ENCODE results near the gene CRTC3.

Gene CRTC3

DNA sequence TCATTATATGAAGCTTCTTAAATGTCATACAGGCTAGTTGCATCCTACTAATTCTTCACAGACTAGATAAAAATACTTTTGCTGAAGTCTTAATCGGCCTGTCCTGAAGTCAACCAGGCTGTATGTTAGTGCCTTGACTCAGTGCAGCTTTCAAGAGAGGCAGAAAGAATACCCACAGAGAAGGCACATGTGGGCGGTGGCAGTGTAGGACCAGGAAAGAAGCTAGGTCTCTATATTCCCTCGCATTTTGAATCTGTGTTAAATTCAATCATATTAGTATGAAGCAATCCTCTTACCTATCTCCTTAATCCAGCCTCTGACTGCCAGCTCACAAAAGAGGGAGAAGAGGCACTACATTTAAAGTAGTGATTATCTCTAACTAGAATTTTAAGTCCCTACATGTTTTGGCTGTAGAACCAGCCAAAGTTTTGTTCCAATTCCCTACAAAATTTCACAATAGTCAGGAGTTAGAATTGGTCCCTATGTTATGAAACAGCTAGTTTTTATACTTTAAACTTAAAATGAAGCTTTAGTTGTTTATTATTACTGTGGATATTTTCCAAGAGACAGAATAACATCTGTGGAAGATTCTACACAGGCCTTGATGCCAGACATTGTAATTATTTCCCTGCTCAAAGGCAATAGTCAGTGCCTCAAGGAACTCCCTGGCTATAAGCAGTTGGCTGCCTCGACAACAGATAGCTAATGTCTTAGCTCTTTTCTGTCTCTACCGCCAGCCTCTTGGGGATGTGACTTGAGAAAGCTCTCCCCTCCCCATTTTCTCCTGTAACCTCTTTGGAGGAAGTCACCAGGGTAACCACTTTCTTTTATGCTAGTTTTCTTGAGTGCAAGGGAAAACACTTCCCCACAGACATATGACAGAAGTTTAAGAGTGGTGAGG is 31.9 kb downstream of the CRTC3 start:
- DNase-seq (ENCODE audit: low read depth in 4 of 4, low spot score in 1 of 4): no peak

DNA sequence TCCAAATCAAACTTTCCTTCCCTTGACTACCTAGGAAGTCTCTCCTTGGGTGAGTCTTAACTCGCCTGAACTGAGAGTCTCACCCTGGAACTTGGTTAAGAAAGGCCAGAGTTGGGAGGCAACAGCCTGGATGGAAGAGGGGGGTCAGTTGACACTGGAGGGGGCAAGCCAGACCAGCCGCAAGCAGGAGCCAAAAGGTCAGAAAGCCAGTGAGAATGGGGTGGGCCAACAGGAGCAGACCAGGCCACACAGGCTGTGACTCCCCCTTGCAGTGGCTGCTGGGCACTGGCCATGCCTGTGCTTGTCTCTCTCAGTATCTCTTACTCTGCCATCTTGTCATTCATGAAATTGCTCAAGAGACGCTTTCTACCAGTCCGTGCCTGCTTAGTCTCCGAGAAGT is 32.9 kb downstream of the CRTC3 start:
- DNase-seq (ENCODE audit: low read depth in 4 of 4, low spot score in 1 of 4): no peak

DNA sequence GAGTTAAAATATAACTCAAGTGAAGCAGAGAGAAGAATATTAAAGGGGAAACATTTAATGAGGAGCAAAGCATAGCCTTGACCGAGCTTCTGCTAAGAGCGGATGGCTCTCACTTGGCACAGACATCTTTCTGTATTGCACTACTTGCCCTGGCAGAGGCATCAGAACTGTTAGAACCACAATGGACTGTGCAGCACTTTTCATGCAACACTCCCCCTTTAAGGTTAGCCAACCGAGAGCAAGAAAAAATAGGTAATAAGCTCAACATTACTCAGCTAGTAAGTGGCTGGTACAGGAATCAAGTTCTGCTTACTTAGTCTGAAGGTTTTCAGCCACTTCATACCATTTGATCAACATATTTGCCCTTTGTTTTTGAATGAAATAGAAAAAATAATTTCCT is 33.7 kb downstream of the CRTC3 start:
- DNase-seq (ENCODE audit: low read depth in 4 of 4, low spot score in 1 of 4): no peak

DNA sequence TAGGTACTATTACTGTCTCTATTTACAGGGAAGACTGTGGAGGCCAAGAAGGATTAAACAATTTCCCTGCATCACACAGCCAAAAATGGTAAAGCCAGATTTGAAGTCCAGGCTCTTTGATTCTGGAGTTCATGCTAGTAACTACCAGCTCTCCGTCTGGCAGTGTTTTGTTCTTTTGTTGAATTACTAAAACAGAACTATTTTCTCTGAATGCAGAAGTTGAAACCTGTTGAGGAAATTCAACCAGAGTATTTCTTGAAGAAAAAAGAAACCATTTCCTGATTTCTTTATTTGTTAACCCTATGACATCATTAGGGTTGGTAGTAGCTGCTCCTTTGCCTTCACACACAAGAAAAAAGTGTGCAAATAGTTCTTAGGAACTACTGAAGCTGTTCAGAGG is 34.3 kb downstream of the CRTC3 start:
- no peak for DNase-seq (ENCODE audit: low read depth in 4 of 4, low spot score in 1 of 4)

DNA sequence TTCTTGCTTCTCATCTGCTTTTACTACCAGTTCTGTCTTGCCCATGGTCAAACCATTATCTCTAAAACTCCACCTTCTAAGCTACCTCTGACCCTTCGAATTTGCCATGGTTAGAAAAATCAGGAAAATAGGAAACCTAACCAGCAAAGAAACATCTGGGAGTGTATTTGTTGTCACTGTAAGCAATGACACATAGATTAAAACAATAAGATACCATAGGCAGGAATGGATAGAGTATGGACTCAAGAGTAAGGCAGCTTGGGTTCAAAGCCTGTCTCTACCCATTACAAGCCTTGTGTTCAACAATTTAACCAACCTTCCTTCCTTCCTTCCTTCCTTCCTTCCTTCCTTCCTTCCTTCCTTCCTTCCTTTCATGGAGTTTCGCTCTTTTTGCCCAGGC is 34.9 kb downstream of the CRTC3 start:
- no peak for DNase-seq (ENCODE audit: low read depth in 4 of 4, low spot score in 1 of 4)

DNA sequence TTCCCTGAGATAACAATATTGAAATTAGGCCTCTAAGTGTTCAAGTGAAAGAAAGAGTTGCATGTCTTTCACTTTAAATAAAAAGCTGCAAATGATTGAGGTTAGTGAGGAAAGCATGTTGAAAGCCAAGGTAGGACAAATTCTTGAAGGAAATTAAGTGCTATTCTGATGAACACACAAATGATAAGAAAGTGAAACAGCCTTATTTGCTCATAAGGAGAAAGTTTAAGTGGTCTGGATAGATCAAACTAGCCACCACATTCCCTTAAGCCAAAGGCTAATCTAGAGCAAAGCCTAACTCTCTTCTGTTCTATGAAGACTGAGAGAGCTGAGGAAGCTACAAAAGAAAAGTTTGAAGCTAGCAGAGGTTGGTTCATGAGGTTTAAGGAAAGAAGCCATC is 36.1 kb downstream of the CRTC3 start:
- DNase-seq (ENCODE audit: low read depth in 4 of 4, low spot score in 1 of 4): no peak

DNA sequence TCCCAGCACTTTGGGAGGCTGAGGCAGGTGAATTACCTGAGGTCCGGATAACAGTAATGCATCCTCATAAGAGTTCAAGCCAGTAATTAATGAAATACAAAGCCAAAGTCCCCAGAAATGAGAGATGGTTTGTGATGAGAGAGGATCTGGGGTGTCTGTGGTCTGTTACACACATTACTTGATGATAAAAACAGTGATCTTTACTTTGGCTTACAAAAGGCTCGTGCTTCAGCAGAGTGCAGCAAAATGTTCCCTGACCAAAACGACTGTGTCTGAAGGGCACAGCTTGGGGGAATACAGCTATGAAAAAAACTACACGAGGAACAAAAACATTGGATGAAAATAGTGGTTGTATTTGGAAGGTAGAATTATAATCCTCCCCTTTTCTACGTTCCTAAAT is 40.9 kb downstream of the CRTC3 start:
- DNase-seq (ENCODE audit: low read depth in 4 of 4, low spot score in 1 of 4): no peak

DNA sequence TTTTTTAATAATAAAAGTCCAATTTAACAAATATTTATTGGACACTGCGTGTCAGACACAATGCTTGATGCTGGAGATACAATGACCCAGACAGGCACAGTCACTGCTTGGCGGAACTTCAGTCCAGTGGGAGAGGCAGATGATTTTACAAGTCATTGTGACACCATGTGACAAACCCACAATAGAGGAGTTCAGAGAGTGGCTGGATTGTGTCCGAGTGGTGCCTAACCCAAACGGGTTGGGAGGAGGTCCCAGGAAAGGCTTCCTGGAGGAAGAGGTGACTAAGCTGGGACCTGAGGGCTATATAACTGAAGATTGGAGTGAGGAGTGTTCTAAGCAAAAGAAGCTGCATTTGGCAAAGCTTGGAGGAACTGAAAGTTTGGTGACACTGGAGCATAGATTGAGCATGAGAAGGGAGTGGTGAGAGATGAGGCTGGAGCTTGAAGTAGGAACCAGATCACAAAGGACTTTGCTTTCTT is 41.4 kb downstream of the CRTC3 start:
- DNase-seq (ENCODE audit: low read depth in 4 of 4, low spot score in 1 of 4): no peak

DNA sequence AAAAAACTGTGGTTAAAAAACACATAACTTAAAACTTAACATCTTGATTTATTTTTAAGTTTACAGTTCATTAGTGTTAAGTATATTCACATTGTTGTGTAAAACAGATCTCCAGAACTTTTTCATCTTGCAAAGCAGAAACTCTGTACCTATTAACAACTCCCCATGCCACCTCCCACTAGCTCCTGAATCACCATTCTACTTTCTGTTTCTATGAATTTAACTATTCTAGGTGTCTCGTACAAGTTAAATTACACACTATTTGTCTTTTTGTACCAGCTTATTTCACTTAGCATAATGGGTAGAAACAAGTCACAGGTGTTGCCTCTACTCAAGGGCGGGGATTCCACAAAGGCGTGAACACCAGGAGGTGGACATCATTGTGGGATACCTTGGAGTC is 43.2 kb downstream of the CRTC3 start:
- no peak for DNase-seq (ENCODE audit: low read depth in 4 of 4, low spot score in 1 of 4)

DNA sequence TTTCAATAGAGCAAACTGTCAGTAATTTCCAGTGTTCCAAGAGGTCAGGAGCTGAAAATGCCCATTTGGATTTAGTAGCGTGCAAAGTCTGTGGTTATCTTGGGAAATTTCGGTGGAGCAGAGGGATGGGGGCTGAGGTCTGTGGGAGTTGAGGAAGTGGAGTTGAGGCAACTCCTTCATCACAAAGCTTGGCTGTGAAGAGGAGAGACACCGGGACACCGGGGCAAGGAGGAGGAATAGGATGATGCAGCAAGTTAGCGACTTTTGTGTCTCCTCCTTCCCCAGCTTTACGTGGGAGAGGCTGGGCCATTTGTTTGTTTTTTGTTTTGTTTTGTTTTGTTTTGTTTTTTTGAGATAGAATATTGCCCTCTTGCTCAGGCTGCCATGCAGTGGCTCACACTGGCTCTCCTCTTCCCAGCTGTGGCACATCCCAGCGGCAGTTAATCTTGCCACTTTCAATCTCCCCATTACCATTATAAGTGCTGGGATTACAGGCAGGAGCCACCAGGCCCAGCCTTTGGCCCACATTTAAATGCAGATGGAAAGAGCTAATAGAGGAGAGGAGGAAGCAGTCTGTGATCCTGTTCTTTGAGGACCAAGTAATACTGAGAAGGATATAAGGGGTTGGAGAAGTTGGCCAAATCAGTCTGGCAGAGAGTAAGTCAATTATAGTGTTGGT is 47.1 kb downstream of the CRTC3 start:
- DNase-seq (ENCODE audit: low read depth in 4 of 4, low spot score in 1 of 4): no peak

DNA sequence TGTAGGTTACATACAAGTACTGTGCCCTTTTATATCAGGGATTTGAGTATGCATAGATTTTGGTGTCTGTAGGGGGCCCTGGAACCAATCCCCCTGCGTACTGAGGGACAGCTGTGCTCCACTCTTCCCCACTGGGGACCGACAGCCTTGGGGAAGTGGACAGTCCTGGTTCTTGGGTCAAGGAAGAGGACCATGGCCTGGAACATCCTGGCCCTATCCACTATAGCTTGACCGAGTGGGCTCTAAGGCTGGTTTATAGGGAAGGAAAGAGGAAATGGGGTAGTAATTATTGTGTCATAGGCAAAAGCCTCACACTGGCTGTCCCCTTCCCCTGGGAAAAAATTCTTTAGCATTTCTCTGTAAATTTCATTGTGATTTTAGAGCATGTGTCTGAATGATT is 49.5 kb downstream of the CRTC3 start:
- no peak for DNase-seq (ENCODE audit: low read depth in 4 of 4, low spot score in 1 of 4)

DNA sequence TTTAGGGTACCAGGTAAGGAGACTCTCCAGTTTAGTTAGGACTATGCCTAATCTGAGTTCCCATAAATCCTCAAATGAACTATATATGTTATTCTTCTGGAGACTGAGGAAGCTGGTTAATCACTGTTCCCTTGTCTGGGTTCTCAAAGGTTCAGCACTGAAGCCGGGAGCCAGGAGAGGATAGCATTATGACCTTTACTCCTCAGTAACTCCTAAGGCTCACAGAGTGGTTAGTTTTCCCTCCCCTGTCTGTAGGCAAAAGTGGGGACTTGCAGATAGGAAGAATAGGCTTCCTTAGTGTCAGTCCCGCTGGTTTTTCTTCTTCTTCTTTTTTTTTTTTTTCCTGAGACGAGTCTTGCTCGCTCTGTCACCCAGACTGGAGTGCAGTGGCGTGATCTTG is 50.4 kb downstream of the CRTC3 start:
- DNase-seq (ENCODE audit: low read depth in 4 of 4, low spot score in 1 of 4): no peak

DNA sequence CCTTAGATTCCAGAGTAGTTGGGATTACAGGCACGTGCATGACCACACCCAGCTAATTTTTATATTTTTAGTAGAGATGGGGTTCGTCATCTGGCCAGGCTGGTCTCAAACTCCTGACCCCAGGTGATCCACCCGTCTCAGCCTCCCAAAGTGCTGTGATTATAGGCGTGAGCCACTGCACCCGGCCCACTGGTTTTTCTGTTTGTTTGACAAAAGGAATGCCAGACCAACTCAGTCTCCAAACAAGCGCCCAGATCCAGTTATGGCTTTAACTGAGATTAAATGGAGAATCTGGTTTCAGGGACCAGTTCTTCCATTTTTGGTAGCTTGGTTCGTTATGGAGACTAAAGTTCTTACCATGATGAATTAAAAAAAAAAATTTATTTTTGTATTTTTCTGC is 50.8 kb downstream of the CRTC3 start:
- DNase-seq (ENCODE audit: low read depth in 4 of 4, low spot score in 1 of 4): no peak

DNA sequence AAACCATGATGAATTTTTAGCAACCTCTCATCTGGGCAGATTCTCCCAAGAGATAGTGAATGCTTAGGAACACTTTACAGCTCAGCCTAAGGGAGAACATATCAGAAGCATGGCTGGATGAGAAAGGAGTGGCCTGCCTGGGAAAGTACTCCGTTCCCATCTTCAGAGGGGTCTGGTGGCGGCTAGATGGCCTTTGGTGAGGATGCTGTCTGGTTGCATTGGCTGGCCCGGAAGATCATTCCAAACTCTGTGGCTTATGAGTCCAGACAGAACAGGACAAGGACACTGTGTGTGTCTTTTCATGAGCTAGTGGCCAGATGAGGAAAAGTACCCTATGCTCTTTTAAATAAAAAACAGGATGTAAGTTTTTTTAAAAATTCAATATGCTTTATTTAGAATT is 51.2 kb downstream of the CRTC3 start:
- no peak for DNase-seq (ENCODE audit: low read depth in 4 of 4, low spot score in 1 of 4)

DNA sequence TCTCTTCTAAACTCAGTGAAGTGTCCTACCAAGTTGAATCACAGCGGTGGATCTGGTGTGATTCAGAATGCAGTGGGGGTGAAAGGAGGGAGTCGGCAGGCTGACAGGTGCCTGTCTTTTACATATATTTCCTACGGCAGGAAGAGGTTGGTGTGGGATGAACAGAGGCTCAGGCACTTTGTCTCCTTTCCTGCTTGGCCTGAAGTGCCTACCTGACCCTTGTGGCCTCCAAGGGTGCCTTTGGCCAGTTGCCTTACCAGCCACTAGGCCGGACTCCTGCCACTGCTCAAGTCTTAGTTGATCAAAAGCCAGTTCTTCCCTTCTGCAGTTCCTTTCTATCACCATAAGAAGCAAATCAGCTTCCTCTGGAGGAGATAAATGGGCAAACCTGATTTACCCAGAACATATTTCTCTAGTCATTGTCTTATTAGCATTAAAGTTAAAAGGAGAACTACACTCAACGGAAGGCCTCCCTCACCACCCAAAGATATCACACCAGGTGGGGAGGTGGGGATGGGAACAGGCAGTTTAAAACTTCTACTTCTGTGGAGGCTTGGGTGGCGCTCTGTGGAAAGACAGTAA is 52.1 kb downstream of the CRTC3 start:
- peak in 1 of 4 experiments; percentile 26 for DNase-seq (ENCODE audit: low read depth in 4 of 4, low spot score in 1 of 4)

DNA sequence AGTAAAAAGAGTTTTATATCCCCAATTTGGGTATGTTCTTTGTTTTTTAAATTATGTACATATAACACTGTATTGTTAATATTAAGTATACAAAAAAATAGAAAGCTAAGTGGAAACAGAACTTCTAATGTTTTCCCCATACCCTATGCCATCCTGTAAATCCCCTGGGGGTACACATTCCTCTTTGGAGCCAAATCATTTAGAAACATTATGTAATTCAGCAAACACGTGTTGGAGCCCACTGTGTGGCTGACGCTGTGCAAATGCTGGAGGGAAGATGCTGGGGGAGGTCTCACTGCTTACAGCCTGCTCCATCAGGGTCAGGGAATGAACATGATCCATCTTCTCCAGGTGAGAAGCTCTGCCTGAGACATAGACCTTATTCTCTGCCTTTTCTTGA is 52.8 kb downstream of the CRTC3 start:
- DNase-seq (ENCODE audit: low read depth in 4 of 4, low spot score in 1 of 4): no peak

DNA sequence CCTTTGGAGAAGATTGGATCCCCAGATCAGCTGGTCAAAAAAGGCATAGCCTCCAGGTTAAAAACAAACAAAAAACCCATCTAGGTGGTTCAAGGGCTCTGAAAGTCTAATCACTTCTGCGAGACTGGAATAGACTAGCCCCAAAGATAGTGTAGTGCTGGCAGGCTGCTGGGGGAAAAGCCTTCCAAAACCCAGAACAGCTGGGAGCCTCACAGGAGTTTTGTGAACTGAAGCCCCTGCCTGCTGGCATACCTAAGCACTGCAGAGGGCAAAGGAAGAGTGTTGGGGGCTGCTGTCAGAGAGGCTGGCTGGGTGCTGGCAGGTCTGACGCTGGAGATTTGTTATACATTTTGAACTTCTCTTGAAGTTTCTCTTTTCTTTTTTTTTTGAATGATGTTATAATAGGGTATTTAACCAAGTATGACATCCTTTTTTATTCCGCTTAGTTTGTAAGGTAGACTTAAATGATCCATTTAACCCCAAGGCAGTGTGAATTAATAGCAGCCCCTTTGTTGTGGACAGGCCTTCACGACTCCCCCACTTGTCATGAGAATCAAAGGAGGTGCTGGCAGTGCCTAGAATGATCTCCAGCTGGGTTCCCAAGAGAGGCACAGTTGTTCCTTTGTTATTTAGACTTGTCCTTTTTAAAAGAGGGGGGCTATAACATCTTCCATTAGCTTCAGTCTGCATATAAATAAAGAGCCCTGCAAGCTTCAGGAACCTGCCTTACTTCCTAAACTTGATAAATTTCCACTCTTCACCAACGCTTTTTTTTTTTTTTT is 53.9 kb downstream of the CRTC3 start:
- DNase-seq (ENCODE audit: low read depth in 4 of 4, low spot score in 1 of 4): no peak

DNA sequence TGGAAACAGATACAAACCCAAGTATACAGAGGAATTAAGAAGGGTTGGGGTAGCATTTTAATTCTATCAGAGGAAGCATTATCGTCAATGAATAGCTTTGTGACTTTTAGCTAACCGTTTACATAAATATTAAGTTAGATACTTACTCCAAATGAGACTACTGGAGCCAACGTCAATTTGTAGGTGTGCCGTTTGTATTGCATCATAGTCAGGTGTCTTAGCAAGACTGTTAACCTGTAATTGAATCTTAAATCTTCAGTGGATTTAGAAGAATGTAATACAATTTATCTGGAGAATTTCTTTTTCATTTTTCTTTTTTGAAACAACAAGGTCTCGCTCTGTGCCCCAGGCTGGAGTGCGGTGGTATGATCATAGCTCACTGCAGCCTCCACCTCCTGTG is 55.1 kb downstream of the CRTC3 start:
- DNase-seq (ENCODE audit: low read depth in 4 of 4, low spot score in 1 of 4): no peak

DNA sequence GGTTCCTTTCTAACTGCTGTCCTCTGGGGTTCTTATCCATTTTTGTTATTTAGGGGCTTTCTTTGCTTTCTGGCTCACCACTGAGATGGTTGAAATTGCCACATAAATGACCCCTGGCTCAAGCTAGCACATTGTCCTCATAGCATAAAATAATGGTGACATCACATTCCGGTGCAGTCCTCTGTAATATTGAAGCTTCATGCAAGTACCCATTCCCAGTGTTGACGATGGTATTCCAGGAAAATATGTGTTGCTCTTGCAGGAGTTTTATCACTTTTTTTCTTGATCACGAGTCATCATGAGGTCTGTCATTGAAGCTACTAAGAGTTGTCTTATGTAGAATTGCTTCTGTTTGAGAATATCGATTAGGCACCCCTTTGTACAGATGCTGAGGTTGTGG is 56.1 kb downstream of the CRTC3 start:
- no peak for DNase-seq (ENCODE audit: low read depth in 4 of 4, low spot score in 1 of 4)

DNA sequence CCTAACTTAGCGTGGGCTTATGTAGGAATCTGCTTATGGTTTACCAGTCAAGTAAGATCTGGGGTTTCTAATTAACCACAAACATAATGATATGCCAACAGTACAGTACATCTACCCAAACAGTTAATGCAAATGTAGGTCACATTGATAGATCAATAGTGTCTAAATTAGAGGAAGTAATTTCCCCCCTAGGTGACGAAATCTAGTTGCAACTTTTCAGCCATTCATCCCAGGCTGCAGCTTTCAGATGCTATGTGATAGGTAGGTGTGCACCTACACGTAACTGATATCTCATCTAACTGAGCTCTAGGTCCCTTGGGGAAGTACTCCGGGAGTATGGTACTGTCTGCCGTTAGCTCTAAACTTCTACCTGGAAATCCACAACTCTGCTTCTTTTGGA is 57.2 kb downstream of the CRTC3 start:
- no peak for DNase-seq (ENCODE audit: low read depth in 4 of 4, low spot score in 1 of 4)

DNA sequence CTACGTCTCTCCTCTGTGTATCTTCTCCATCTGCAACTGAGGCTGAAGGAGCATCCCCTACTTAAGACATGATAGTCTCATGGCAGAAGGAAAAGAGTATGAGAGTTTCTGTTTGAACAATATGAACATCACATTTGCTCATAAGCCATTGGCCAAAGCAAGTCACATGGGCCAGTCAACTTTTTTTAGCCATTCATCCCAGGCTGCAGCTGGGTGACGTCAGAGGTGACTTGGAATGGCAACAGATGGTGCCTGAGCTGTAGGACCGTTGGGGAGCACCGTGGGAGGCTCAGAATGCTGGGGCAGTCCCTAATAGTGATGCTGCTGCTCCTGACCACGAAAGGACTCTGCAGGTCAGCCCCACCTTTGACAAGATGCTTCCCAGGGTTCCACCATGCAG is 58.7 kb downstream of the CRTC3 start:
- DNase-seq (ENCODE audit: low read depth in 4 of 4, low spot score in 1 of 4): no peak
